GM04503 (cell line): ENCODE data around the gene GNG4.
"Not testable (repeated sequence)": the region's sequence is repeated elsewhere in the genome, so short reads cannot be mapped to it uniquely, and the experiment has no call there.

Source experiments
- DNase-seq: peaks from one replicate; pipeline ENCODE4 v3.0.0-alpha.2; 2012; ENCODE audit warnings: low read depth

The GNG4 gene

DNA sequence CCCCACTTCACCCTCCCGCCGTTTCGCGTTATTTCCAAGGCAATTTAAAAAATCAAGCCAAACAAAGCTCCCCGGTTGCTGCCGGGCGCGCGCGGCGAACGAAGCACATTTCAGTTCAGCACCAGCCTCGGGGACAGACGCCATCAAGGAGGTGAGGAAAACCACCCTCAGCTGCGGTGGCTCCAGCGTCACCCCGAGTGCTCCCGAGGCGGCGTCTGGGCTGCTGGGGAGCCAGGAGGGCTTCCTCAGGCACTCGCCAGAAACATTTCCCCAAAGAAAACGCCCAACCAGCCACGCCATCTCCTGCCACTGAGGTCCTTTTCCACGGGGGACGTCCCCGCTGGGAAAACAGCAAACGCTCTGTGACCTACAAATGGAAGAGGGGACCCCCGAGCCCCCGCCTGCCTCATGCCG is 623 bp downstream of the GNG4 start:
- DNase-seq = no peak

- no peak for DNase-seq
These were observed 1.1 kb downstream of the GNG4 start for GRCh38 chr1:235648407-235648907.

- DNase-seq = not testable (repeated sequence)
These were observed 2.0 kb downstream of the GNG4 start for GRCh38 chr1:235647537-235647936.

DNA sequence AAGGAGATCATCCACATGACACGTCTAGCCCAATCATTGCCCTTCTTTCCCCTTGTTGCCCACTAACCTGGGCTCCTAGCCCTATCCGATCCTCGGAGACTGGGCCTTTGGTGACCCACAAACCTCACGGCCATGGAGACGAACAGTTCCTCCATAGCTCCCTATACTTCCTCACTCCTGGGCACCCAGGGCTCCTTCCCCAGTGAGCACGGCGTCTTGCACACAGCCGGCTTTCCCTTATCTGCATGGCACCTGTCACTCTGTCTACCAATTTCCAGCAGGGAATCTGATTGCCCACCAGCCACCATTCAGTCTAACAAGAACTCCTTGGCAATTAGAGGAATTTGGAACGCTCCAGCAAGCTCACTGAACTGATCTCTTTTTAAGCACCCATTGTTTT is 3.1 kb downstream of the GNG4 start:
- DNase-seq = no peak

- no peak for DNase-seq
These were observed 4.8 kb downstream of the GNG4 start for GRCh38 chr1:235644693-235645305.

DNA sequence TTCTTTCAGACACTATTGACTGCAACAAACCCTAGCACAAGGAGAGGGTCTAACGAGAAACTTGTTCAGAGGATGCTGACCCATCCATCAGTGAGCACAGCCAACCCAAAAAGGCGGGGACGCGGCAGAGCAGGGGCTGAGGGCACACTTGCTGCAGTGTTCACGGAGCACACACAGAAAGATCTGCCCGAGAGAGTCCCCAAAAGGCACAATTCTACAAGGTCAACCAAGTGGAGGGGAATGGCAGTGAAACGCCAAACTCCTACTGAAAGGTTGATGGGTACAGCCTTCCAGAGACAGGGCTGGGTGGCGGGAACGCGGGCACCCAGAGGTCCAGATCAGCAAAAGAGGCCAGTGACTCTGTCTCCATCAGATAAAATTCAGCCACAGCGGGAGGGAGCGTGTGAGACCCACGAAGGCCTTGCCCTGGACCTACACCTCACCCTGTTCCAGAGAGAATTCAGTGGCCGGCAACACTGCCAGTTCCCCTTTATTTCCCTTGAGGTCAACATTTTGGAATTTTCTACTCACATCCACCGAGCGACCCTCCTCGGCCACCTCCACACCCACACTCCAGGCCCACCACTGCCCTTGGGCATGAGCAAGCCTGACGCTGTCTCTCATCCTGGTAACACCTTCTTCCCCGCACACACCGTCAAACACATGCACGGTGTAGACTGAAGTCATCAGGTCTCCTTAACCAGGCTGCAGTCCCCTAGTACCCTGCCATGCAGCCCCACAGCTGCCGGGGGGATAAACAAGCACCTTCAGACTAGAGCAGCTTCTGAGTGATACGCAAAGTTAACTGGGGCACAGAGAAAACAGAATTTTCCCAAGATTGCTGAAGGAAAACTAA is 5.5 kb downstream of the GNG4 start:
- DNase-seq = no peak

GRCh38 chr1:235642943-235643371 is 6.6 kb downstream of the GNG4 start:
- no peak for DNase-seq

DNA sequence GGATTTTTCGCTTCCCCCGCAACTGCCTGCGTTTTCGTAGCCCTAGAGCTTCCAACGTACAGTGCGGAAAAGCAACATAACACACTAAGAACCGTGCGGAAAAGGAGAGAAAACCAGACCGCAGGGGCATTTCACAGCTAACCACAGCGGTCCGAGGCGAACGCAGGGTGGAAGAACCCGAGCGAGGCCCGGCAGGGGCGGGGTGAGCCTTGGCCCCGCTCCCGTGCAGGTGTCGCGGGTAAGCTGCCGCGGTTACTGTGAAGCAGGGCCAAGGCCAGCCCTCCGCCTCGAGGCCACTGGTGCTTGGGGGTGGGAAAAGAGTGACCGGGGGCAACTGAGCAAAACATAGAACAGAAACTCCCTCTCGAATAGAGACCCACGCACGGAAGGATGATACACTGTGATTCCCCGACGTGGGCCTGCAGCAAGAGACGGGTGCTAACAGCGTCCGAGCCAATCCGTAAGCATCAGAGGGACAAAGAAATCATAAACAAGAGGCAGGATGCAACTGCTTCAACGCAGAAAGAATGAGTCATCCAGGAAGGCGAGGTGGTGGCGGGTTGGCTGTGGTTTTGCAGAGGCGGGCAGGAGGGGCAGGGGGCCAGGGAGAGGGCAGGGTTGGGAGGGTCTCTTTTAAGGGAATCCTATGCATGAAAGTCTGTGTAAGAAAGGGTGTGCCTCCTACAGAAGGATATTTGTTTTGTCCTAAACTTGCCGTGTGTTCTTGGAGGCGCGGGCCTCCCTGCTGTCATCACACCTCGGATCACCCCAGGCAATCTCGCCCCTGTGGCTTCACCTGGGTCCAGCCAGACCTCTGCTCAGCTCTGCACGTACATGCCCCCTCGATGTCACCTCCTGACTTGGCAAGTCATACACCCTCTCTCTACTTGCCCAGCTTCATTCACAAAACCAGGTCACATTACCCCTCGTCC is 7.3 kb downstream of the GNG4 start:
- no peak for DNase-seq

DNA sequence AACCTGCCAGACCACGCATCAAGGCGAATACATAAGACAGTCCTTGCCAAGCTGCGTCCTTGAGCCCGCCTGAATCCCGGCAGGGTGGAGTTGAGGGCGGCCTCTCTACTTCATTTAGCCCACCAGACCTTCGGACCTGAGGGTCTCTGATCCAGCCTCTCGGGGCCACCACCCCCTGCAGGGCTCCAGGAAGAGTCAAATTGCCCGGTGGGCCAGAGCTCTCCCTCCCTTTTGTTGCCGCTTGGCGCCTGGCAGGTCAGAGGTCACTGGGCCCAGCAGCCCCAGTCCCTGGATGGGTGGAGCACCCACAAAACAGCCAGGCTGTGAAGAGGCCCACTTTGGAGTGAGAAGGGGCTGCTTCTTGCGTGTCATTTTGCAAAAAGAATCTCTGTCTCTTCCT is 9.0 kb downstream of the GNG4 start:
- no peak for DNase-seq

DNA sequence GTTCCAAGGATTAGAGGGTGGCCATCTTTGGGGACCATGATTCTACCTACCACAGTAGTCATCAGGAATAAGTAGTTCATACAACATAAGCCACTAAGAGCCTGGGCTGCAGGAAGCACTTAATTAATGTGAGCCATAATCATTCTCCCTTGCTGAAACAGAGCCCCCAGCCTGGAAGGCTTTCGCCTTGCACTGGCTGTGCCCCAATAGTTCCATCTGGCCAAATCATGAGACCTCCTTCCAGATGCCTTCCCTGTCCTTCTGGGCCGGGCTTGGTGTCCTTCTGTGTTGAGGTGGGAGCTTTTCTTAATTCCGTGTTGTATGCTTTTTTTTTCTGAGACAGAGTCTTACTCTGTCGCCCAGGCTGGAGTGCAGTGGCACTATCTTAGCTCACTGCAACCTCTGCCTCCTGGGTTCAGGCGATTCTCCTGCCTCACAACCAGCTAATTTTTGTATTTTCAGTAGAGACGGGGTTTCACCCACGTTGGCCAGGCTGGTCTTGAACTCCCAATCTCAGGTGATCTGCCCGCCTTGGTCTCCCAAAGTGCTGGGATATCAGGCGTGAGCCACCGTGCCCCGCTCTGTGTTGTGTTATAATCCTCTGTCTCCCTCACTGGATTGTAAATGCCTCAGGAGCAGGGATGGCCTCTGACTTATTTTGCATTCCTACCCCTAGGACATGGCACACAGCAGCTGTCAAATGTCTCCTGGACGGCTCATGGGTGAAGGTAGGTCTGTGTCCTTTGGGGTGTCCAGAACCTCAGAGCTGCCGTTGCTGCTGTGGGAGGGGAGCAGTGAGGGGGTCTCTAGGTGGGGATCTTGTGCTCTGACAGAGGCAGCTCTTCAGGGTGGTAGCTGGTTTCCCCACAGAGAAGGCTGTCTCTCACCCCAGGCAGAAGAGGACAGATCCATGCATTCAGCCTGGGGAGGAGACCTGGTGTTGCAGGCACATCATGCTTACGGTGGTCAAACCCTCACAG is 10.1 kb downstream of the GNG4 start:
- no peak for DNase-seq

DNA sequence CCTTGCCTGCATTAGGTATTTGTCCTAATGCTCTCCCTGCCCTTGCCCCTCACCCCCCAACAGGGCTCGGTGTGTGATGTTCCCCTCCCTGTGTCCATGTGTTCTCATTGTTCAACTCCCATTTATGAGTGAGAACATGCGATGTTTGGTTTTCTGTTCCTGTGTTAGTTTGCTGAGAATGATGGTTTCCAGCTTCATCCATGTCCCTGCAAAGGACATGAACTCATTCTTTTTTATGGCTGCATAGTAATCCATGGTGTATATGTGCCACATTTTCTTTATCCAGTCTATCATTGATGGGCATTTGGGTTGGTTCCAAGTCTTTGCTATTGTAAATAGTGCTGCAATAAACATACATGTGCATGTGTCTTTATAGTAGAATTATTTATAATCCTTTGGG is 11.0 kb downstream of the GNG4 start:
- DNase-seq = not testable (repeated sequence)

DNA sequence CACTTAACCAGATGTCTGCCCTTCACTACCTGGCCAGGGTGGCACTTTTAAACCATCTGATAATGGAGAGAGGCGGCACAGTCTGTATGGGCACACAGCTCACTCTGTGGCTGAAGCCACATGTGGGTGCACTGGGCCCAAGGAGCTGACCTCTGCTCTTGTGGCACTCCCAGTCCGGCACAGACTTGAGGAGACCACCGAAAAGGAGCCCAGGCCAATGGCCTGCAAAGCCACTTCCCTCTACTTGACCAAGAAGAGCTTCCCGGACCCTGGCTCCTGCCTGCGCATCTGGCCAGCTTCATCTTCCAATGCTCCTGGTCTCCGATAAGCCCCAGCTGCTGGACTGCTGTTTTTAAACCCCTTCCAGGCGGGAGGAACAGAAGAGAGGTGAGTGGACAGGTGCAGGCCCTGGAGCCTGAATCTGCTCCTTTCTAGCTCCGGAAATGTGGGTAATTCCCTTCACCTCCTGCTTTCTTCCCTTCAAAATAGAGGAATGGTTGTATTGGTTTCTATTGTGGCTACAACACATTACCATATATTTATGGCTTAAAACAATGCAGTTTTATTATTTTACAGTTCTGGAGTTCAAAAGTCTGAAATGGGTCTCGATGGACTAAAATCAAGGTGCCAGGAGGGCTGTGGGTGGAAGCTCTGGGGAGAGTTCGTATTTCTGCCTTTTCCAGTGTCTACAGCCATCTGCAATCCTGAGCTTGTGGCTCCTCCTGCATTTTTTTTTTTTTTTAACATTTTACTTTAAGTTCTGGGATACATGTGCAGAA is 11.6 kb downstream of the GNG4 start:
- DNase-seq = no peak

GRCh38 chr1:235635938-235636662 is 13.5 kb downstream of the GNG4 start:
- DNase-seq = no peak

- peak; percentile 57 for DNase-seq
These were observed 16.8 kb downstream of the GNG4 start for GRCh38 chr1:235632506-235633401.

- DNase-seq = no peak
These were observed 17.8 kb downstream of the GNG4 start for GRCh38 chr1:235631816-235632215.

DNA sequence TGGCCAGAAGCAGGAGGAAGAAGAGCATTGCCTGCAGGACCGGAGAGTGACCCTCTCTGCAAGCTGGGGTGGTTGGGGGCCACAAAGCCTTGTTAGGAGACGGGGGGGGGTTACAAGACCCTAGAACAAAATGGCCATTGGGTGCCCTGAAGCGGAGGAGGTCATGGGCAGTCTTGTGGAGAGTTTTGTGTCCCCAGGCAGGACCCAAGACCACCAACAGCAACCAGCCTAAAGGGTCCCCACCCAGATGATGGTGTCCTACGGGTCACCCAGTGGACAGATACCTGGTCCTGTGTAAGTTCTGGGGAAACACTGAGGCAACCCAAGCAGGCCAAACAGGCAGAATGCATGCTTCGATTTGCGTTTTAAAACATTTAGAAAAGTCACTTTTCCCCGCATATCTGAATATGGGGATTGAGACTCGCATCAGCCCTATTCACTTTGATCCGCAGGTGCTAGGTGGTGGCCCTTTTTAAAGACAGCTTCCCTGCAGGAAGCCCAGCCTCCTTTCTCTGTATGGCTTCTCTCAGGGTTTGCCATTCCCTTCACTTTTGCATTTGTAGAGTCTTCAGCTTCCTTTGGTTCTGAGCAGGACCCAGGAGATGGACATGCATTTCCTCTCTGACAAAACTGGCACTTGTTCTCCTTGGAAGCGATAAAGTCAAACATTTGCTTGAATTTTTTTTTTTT is 21.1 kb downstream of the GNG4 start:
- no peak for DNase-seq

GRCh38 chr1:235625831-235626230 is 23.8 kb downstream of the GNG4 start:
- DNase-seq = no peak

DNA sequence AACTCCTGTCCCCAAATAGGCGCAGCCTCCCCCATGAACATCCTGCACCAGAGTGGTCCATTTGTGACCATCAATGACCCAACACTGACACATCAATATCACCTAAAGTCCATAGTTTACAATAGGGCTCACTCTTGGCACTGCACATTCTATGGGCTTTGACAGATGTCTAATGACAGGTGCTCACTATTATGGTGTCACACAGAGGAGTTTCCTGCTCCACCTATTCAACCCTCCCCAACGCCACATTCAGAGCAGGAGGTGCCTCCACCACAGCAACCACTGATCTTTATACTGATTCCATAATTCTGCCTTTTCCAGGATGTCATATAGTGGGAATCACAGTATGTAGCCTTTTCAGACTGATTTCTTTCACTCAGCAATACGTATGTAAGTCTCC is 24.2 kb downstream of the GNG4 start:
- no peak for DNase-seq
